CD4-positive, alpha-beta T cell treated with Interleukin-6 at 100 ng/mL for 8 hours (primary cell): ENCODE results near the gene INPP5A.

Experiments
- DNase-seq: peaks from one replicate; pipeline ENCODE4 v3.0.0-alpha.2; 2020; ENCODE audit warnings: mixed read lengths, low spot score

INPP5A gene

GRCh38 chr10:132632851-132633684 is 95.5 kb downstream of the INPP5A start:
- DNase-seq, result no peak

DNA sequence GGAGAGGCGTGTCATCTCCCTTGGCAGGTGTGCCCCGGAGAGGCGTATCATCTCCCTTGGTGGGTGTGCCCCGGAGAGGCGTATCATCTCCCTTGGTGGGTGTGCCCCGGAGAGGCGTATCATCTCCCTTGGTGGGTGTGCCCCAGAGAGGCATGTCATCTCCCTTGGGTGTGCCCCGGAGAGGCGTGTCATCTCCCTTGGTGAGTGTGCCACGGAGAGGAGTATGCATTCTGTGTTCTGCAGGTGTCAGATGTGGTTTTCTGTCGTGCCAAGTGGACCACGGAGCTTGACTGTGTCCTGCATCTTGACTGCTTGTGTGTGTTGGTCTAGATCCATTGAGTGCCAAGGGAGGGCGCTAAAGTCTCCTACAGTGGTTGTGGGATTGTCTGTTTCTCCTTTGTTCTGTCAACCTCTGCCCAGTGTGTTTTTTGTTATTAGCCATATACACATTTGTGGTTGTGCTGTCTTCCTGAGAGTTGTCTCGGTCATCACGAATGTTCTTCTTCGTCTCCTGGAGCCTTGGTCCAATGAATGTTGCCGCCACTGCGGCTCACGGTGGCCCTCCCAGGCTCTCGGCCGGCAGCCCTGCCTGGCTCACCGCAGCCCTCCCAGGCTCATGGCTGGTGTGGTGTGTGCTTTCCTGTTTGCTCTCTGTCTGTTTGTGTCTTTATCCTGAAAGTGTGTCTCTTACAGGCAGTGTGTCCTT is 96.8 kb downstream of the INPP5A start:
- DNase-seq, result no peak

- no peak for DNase-seq
These were observed 97.3 kb downstream of the INPP5A start for GRCh38 chr10:132634947-132635271.

DNA sequence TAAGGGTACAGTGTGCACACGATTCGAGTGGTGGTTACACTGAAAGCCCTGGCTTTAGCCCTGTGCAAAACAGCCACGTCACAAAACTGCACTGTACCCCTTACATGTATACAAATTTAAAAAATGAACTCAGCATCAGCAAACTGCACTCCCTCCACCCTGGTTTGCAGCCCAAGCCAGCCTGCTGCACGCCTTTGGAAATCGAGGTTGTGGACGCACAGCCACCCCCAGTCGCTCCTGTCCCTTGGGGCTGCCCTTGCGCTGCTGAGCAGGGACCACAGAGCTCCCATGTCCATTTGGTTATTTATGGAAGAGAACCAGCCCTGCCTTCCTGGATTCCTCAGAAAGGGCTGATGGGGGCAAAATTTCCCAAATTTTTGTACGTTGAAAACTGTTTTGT is 98.8 kb downstream of the INPP5A start:
- DNase-seq, result no peak

DNA sequence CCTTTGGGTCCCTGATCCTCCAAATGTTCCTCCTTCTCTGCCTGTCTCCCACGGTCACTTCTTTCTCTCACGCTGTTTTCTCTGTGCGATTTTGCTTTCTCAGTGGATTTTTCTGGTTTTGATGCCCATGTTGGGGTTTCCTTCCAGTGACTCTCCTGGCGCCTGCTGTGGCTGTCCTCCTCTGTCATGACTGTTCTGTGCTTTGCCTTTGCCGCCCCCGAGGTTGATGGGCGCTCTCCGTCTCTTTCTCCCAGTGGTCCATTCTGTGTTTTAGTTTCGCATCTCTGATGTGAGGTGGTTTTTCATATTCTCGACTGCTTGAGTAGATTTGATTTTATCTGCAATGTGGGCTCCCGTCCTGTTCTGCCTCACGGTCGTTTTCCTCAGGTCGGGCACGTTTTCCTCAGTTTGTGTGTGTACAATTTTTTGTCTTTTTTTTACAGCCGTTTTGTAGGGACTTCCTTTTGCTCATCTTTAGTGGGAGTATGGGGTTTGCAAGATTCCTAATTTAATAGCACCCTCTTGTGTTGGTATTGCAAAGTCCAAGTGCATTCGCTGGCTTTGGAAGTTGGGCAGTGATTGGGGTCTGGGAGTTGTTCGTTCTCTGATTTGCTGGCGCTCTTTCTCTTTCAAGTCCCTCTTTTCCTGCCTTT is 100.0 kb downstream of the INPP5A start:
- peak; percentile 41 for DNase-seq

- no peak for DNase-seq
These were observed 100.5 kb downstream of the INPP5A start for GRCh38 chr10:132638130-132638515.

GRCh38 chr10:132639470-132639869 is 101.9 kb downstream of the INPP5A start:
- DNase-seq, result no peak

DNA sequence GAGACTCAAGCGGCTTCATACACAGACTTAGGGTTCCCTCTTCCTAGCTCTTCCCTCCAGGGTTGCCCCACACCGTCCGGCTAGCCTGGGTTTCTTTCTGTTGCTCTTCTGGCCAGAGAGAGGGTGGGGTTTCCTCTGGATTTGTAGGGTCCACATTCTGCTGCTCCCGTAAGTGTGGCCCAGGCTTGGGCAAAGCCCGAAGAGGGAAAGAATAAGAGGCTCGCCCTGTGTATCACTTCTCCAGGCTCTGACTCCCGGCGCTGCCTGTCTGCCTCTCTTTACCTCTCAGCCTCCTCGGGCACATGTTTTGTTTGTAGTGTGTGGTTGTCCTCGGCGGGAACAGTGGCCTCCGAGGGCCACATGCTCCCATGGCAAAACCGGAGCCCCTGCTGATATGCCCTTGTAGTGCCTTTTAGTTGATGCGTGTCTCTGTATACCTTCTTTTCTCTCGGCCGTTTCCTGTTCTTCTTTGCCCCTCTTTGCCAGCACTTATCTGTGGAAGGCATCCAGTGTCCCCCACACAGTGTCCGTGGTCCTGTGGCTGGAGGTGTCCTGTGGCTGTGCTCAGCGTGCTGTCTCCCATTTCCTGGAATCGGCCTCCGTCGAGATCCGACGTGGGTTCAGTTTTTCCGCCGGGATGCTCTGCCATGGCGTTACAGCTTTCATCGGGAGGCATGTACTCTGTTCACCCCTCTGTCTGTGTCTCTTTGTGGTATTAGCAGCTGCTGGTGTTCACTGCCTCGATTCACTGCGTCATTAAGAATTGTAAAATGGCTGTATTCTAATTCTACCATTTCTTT is 102.9 kb downstream of the INPP5A start:
- DNase-seq, result no peak

DNA sequence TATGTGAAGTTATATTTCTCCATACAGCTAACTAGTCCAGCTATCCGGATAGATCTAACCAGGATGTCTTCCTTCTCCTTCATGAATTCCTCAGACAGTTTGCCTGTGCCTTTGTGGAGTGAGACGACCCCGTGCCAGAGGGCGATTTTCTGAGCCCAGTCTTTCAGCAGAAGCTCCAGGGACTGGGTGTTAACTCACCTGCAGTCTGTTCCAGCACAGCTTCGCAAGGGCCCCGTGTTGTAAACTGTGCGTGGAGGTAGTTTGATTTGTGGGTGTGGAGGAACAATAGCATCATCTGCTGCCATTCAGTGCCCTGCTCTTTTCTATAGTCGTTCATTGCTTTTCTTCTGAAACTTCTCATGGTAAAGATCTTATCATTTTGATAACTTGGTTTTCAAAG is 103.8 kb downstream of the INPP5A start:
- DNase-seq, result no peak

- DNase-seq, result no peak
These were observed 104.6 kb downstream of the INPP5A start for GRCh38 chr10:132641966-132642731.

GRCh38 chr10:132642732-132643008 is 105.1 kb downstream of the INPP5A start:
- no peak for DNase-seq

GRCh38 chr10:132643709-132644526 is 106.3 kb downstream of the INPP5A start:
- DNase-seq, result no peak

DNA sequence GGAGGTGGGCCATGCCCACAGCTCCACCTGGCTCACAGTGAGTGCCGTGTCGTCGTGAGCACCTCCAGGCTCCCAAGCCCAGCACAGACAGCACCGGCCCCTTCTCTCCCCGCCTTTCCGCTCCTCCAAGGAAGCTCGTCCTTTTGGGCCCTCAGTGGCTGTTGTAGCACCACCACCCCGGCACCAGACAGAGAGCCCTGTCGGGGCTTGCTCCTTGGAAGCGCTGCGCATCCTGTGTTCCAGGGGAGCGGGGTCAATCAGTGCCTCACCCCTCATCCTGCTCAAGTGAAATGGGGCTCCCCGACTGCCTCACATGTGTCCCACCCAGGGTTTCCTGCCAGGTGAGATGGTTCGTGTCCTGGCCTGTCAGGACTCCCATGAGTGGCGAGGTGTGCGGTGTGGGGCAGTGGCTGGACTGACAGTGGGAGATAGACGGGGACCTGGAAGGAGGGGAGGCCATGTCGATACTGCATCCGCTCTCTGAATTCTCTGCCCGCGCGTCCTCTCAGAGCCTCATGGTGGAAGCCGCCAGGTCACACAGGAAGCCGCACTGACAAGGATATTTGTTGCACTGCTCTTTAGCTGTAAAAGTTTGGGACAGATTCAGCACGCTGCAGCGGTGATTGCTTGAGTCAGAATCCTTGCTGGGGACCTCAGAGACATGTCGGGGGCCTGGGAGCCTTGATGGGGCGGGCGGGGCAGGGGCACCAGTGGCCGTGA is 107.1 kb downstream of the INPP5A start:
- DNase-seq, result no peak

- DNase-seq, result no peak
These were observed 107.6 kb downstream of the INPP5A start for GRCh38 chr10:132645247-132645530.

- no peak for DNase-seq
These were observed 108.2 kb downstream of the INPP5A start for GRCh38 chr10:132645630-132646442.

DNA sequence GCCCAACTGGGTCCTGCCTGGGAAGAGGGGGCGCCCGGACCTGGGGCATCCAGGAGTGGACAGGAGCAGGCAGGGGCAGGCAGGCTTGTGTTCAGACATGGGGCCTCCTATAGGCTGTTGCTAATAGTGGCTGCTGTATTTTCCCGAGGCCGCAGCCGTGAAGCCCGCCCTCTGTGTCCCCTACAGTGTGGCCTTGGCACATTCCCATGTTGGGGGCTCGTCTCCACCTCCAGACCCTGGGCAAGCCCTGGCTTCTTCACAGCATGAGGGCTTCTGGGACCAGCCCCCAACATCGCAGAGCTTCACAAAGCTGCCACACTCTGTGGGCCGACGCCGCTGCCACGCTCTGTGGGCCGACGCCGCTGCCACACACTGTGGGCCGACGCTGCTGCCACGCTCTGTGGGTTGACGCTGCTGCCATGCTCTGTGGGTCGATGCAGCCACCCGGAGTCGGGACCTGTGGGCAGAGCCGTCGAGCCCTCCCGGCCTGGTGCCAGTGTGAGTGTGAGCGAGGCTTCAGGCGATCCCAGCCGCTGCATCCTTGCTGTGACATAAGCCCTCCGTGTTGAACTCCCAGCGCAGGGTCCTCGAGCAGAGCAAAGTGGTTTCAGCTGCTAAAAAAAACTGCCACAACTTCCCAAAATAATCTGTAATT is 109.0 kb downstream of the INPP5A start:
- DNase-seq, result no peak

DNA sequence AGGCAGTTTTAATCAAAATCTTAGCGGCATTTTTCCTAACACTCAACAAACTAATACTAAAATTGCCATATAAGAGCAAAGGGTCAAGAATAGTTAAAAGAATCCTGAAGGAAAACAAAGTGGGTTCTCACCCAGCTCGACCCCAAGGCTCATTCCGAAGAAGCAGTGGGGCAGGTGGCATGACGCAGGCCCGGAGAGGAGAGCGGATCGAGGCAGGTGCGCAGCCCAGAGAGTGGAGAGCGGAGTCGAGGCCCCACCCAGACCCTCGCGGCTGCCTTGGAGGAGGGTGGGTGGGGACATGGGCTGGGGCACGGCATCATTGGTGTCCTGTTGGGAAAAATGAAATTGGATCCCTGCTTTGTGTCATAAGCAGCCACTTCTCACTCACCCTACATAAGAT is 109.8 kb downstream of the INPP5A start:
- no peak for DNase-seq

GRCh38 chr10:132648072-132648850 is 110.7 kb downstream of the INPP5A start:
- DNase-seq, result no peak
